NCI-H1417 treated with DMSO at 0.1 percent for 48 hours (cell line): Measurements from ENCODE around the gene CMIP.

Experiments used
- DNase-seq: peaks from one replicate; lab custom pipeline; 2025; lab: John Stamatoyannopoulos, UW

The CMIP gene

DNA sequence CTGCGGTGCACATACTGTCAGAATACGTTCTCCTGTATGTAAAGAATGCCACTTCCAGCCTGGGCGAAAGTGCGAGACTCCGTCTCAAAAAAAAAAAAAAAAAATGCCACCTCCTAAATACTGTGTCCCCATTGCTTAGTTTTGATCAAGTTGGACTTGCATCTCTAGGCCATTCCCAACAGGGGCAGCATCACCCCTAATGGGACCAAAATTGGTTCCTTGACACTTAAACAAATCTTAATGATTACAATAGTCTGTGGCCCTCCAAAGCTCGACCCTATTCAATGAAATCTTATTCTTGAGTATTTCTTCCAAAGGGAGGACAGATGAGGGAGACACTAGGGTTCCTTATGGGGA, 179.8 kb downstream of the CMIP start:
- no peak for DNase-seq

DNA sequence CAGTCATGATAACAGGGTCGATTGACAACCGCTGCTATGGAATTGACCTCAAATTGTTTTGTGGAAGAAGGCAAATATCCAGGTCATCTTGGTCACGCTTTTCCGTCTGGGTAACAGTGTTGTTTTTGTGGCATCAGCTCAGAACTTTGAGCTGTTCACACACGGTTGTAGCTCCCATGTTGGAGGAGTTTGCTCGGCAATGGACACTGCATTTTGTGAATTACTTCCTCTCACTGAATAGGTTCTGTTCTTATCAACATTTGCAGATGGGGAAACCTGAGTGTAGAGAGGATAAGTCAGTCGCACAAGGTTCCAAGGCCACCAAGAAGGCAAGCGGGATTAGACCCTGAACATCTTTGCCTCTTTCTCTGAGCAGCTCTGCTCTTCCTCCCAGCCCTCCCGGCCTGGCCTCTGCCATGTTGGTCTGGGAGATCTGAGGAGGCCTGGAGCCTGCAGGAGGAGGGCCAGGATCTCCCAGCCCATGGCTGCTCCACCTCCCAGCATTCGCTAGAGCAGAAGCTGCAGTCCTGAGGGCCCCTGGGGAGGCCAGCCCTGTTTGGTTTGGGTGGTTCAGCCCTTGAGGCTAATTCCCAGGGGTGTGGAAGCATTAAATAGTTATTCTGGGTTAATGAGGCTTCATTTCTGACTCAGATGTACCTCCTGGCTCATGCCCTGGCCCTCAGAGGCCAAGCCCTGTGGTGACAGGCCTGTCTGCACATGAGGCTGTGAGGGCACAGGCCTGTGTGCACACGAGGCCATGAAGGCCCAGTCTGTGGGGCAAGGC, 180.3 kb downstream of the CMIP start:
- DNase-seq, result no peak

DNA sequence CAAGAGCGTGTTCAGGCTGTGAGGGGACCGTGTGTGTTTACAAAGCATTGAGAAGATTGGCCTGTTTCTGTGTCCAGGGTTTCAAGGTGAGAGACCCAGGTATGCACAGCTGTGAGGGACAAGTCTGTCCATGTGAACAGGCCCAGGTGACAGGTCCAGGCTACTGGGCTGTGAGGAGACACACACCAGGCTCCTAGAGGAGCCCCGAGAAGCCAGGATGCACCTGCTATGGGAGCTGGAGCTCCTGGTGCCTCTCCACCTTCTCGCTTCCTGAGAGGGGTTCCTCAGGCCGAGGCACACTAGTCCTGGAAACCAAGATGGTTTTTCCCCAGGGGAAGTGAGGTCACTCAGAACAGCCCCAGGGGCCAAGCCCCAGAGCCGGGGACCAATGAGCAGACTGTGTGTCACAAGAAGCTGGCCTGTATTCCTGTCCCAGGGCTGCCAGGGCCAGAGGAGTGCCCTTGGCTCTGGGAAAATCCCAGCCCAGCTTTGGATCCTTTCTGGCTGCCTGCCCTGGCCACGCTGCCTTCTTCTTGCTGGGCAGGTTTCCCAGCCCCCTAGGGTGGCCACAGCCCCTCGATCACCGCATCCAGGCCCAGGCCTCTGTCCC, 181.0 kb downstream of the CMIP start:
- DNase-seq, result no peak

DNA sequence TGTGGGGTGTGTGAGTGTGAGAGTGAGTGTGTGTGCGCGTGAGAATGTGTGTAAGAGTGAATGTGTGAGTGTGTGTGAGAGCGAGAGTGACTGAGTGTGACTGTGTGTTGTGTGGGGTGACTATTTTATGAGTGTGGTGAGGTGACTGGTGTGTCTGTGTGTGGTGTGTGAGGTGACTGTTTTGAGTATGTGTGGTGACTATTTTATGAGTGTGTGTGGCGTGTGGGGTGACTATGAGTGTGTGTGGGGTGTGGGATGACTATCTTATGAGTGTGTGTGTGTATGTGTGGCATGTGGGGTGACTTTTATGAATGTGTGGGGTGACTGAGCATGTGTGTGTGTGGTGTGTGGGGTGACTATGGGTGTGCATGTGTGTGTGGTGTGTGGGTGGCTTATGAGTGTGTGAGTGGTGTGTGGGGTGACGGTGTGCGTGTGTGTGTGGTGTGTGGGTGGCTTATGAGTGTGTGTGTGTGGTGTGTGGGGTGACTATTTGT, 181.6 kb downstream of the CMIP start:
- no peak for DNase-seq

DNA sequence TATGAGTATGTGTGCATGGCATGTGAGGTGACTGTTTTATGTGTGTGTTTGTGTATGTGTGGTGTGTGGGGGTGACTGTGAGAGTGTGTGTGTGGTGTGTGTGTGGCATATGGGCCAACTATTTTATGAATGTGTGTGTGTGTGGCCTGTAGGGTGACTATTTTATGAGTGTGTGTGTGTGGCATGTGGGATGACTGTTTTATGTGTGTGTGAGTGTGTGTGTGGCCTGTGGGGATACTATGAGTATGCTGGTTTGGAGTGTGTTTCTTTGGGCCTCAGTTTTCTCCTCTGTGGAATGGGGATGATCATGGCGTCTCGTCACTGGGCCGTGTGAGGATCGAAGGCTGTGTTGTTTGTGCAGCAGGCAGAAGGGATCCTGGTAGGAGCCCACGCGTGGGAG, 182.4 kb downstream of the CMIP start:
- no peak for DNase-seq

DNA sequence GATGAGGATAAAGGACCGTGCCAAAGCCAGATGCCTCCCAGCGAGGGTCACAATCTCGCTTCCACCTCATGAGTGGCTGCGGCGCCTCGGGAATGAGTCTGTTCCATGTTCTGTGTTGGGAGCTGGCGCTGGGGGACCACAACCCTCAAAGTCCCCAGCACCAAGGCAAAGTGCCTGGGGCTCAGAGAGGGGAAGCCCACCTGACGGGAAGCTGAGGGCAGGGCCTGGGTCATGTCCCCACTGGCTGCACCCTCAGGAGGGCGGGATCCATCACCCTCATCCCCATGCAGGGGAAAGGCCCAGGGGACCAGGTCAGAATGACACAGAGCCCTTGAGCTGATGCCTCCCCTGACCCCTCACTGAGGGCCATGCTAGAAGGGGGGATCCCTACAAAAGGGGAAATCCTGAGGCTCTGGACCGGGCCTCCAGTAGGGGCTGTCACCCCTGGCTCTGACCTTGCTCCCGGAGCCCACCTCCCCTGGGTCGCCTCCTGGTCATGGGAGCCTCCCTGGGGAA, 183.2 kb downstream of the CMIP start:
- DNase-seq, result no peak

DNA sequence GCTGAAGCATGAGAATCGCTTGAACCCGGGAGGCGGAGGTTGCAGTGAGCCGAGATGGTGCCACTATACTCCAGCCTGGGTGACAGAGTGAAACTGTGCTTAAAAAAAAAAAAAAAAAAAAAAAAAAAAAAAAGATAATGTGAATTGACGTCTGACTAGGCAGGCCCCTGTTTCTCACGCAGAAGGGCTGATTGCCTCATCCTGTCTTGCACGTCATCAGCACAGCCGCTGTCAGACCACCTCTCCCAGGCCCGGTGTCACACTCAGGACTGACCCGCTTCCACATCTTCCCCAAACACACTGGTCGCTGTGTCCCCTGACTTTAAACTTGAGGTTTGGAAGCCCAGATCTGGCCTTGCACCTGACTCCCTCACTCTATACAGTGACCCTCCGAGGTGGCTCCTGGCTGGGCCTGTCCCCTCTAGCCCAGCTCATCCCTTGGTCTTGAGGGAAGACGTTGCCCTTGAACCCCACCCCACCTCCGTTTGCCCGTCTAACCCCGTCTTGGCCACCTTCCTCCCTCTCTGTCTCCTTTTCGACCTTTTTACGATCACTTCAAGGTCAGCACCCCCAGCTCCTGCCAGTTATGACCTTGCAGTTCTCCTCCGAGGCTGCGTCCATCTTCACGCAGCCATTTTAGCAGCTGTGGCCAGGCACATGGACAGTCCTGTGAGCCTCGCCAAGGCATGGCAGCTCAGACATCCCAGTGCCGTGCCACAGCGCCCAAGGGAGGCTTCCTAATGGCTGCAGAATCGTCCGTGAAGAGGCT, 184.6 kb downstream of the CMIP start:
- no peak for DNase-seq

DNA sequence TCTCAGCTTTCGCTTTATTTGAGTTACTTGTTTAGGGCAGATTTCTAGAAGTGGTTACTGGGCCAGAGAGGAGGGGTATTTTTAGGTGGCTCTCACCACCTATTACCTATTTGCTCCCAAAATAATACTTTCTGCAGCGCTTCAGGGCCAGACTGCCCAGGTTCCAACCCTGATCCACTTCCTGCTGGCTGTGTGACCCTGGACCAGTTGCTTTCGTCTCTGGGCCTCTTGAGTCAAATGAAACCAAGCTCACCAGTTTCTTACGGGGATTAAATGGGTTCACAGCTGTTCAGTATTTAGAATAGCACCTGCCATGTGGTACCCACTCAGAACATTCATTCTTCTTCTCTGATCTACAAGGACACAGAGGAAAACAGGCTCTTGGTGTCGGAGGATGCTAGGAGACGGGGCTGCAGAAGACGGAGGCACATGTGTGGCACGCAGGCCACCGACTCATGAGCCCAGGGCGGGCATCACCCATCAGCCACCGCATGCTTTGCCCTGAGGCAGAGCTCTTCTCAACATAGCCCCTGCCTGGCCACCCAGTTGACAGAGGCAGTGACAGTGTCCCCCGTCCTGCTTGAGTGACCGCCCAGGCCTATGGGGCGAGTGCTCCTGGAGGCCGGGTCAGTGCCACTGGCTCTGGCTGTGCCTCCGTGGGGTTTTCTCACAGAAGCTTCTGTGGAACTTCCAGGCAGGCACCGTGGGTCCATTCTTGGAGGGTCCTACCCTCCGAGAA, 185.5 kb downstream of the CMIP start:
- DNase-seq, result no peak

DNA sequence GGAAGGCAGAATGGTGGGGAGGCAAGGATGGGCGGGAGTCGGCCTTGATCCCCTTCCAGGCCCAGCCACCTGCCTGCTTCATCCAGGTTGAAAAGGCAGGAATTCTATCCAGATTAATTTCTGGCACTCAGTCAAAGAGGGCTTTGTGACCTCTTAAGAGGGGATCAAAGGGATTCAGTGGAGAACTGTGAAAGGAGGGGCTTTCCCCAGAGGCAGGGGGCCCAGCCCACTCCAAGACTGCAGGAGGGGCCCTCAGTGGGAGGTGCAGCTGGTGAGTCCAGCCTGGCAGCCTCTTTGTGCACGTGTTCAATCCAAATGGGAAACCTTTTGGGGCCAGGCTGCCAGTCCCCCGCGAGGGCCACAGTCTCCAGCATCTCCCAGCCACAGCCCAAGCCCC, 186.0 kb downstream of the CMIP start:
- no peak for DNase-seq

DNA sequence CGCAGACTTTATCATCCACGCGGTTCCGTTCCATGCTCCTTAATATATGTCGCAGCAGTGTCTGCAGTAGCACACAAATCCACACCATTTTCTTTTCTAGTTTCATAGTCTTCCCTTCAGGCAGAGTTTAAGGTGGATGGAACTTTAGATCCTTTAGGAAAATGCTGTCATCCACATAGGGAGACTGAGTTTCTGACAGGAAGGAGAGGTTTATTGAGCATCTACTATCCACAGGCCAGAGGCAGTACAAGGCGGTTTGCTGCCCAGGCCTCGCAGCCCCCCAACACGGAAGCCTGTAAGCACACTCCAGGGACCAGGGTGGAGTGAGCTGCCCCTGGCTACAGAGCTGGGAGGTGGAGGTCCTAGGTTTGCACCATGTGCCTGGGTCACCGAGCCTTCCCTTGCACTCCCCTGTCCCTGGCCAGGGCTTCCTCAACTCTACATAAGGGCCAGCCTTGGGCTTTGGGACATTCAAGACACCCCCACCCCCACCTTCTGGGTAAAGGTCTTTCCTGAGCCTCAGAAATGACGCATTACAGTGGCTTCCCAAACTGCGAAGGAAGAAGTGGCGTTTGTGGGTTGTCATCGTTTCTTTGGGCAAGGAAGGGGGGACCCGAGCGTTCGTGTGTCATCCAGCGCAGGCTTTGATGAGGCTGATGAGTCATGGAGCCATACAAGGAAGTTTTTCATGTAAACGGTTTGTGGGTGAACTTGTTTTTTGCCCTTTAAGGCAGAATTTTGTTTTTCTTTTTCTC, 188.0 kb downstream of the CMIP start:
- no peak for DNase-seq

DNA sequence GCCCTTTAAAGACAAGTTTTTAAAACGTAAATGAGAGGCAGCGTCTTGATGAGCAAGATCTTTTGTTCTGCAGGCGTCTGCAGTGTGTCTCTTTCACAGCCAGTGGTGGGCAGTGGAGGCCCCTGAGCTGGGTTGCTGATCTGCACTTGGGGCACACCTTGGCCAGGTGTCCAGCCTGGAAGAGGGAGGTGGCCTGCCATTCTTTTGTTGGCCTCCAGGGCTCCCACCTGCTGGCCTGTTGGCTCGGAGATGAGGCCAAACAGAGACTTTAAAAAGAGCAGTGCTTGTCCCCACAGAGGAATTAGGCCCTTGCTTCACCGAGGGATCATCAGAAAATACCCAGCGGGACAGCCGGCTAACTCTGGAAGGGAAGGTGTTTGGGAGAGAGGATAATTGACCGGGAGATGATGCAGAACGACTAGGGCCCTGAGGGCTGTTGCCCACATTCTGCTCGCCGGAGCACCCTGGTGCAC, 188.6 kb downstream of the CMIP start:
- DNase-seq, result no peak

DNA sequence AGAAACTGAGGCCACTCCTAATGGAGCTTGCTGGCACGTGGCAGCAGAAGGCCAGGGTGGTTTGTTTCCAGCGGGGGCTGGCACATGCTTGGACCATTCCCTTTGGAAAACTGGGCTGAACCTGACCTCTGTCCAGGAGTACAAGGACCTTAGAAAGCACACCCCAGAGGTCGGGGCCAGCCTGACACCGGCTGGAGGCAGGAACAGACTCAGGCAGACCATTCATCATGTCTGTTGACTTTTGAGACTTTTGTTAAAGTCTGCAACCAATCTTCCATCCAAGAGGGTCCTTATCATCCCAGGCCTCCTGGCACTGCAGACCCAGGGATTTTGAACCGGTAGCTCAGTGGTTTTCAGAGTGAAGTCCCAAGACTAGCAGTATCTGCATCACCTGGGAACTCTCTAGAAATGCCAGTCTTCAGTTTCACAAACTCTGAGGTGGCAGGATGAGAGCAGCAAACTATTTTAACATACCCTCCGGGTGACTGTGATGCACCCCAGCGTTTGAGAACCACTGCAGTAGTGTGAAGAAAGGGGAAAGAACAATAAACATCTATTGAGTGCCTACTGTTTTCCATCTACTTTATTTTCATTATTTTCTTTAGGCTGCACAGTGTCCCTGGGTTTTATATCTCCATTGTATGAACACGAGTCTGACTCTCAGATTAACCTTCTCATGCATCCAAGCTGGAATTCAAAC, 189.2 kb downstream of the CMIP start:
- no peak for DNase-seq

DNA sequence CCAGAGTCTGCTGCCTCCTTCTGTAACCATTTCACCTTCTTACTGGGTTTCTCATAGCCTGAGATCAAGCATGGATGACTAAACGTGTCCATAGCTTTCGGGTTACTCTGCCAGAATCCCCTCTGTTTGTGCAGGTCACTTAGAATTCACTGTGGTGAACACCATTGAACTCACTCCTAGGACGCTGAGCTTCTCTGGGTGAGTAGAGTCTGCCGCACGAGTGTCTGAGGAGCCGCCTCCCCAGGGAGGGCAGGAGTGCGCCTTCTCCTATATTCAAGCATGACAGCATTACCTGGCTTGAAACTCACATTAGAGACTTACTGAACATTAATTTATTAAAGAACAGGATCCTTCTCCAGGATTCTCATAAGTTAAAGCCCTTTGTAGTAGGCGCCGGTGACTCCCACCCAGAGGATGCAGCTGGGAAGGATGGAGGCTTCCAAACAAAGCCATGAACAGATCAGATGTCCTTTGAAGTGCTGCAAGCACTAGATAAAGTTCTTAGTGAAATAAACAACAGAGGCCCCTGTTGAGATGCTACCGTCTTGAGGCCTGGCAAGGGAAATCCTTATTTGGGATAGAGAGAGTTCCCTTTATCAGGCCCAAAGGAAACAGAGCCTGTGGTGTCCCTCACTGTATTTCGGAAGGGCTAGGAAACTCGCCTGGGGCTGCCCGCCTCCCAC, 189.9 kb downstream of the CMIP start:
- no peak for DNase-seq

DNA sequence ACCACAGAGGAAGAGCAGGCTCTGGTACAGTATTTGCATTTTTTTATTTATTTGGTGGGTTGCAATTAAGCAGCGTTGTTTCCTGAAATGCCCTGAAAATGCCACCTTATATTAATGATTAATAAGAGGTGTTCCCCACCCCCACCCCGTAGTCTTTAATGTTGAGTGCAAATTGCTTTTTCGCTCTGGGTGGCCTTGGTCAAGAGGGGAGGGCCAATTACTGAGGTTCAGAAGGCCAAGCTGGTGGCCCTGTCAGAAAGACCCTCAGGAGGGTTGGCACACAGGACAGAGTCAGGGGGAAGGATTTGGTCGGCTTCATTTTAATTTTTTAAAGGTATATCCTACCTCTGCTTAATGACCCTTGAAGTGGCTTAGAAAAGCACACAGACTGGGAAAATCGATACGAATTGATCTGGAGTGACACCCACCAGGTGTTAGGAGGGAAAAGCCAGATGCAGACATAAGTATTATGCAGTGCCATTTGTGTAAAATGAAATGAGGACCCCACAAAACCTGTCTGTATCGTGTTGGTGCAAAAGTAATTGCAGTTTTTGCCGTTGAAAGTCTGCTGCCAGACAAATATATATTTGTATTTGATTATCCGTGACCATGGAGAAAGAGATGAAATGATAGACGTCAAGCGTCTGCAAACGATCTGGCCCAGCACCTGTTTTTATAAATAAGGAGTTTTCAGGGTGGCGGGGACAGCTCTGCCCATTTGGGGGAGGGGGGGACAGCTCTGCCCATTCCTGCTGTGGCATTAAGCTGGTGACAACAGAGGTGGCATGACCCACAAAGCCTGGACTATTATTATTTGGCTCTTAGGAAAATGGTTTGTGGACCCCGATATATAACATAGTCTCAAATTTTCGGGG, 190.7 kb downstream of the CMIP start:
- peak; percentile 53 for DNase-seq

DNA sequence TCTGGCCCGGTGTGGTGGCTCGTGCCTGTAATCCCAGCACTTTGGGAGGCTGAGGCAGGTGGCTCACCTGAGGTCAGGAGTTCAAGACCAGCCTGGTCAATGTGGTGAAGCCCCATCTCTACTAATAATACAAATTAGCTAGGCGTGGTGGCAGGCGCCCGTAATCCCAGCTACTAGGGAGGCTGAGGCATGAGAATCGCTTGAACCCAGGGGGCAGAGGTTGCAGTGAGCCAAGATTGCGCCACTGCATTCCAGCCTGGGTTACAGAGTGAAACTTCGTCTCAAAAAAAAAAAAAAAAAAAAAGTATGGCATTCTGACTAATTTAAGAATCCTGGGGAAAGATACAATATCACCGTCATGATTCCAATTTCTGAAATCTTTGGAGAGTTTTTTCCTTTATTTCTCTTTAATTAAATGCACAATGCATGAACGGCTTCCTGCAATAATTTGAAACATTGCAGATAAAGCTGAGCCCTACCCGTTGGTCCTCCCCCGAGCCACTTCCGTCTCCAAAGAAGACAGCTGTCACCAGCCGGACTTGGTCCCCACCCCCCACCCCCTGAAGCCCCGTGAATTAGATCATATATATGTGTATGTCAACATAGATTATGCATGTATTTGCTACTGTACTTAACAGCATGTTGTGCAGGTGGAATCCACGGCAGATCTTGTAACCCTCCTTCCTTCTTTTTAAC, 191.8 kb downstream of the CMIP start:
- DNase-seq, result peak; percentile 37

DNA sequence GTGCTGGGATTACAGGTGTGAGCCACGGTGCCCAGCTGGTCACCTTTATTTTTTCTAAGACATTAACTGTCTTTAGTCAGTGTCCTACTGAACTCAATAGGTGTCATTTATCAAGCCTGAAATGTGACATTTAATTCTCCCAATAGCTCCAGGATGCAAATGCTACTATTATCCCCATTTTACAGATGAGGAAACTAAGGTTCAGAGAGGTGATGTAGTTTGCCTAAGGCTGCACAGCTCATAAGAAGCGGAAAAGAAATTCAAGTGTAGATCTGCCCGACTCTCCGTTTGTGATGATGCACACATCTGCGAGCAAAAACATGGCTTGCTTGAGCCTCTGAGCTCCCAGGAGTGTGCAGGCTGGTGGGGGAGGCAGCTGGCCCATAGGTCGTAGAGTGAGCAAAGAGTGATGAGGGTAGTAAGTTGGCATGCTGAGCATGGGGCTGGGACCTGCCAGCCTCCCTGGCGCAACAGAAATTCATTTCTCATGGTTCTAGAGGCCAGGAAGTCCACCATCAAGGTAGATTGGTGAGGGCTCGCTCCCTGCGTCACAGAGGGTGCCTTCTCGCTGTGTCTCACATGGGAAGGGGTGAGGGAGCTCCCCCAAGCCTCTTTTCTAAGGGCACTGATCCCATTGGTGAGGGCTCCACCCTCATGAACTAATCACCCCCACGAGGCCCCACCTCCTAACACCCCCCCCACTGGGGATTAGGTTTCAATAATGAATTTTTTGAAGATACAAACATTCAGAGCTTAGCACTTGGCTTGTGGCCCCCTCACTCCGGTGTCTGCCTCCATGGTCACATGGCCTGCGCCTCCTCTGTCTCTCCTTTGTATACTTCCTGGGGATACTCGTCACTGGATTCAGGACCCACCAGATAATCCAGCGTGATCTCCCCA, 193.0 kb downstream of the CMIP start:
- no peak for DNase-seq

DNA sequence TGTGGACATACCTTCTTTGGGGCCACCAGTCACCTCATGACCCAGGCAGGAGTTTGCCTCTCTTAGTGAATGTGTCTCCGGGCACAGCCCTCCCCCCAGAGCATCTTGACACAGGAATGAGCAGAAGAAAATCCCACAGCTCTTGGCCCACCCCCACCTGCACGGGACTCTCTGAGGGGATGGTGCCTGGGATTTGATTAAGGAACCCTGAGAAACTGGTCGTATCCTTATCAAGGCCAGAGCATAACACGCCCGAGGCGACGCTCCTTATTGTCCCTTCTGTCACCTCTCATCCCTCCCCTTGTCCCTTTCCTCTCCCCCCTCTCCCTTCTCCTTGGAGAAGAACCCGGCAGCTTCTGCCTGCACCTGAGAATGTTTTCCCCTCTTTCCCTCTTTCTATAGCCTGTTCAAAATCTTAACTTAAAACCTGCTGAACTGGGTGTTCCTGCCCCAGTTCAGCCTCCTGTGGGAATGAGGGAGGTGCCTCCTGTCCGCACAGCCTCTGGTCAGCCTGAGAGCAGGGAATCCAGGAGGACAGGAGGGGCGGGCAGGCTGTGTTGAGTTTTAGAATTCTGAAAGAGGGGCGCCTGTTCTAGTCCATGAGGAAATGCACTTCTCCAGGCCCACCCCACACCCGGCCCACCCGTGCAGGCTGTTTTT, 193.8 kb downstream of the CMIP start:
- no peak for DNase-seq
